ENCODE results near the gene WDR91. TPM values are rescaled to one million over a fixed set of nuclear protein-coding genes. Genes with fewer than 3 reads are reported as not detected.

The WDR91 gene
- total RNA-seq, 3 donors from 2014 or later = 17.9 to 20.1 (median 19.7) TPM

- no peak overlapping the region for H3K4me3 Mint-ChIP-seq
- DNase-seq = no peak
- ATAC-seq = no peak
- peaks cover 71% of the 10 kb centered on the region for H3K36me3 Mint-ChIP-seq (ENCODE audit: insufficient read depth)
- H3K4me1 Mint-ChIP-seq (ENCODE audit: low read depth) = peaks cover 6% of the 10 kb centered on the region
- no peaks in the 10 kb centered on the region for H3K27me3 Mint-ChIP-seq (ENCODE audit: low read depth)
- H3K9me3 Mint-ChIP-seq = no peaks in the 10 kb centered on the region
These were observed 14.0 kb downstream of the WDR91 start for GRCh38 chr7:135197343-135197742.

- peaks cover 66% of the 10 kb centered on the region for H3K36me3 Mint-ChIP-seq (ENCODE audit: insufficient read depth)
- no peaks in the 10 kb centered on the region for H3K9me3 Mint-ChIP-seq
- no peak overlapping the region for H3K4me3 Mint-ChIP-seq
- ATAC-seq (no peak), DNase-seq (no peak)
- no peaks in the 10 kb centered on the region for H3K27me3 Mint-ChIP-seq (ENCODE audit: low read depth)
- no peaks in the 10 kb centered on the region for H3K4me1 Mint-ChIP-seq (ENCODE audit: low read depth)
These were observed 15.2 kb downstream of the WDR91 start for GRCh38 chr7:135195968-135196629.

- Mint-ChIP-seq H3K27me3 (ENCODE audit: low read depth) (no peaks in the 10 kb centered on the region), H3K4me1 (ENCODE audit: low read depth) (no peaks in the 10 kb centered on the region), H3K9me3 (no peaks in the 10 kb centered on the region), H3K4me3 (no peak overlapping the region), H3K36me3 (ENCODE audit: insufficient read depth) (peaks cover 68% of the 10 kb centered on the region)
- ATAC-seq = no peak
- no peak for DNase-seq
These were observed 16.2 kb downstream of the WDR91 start for GRCh38 chr7:135195156-135195555.

GRCh38 chr7:135194494-135195095, 16.7 kb downstream of the WDR91 start:
- H3K4me3 Mint-ChIP-seq = no peak overlapping the region
- peaks cover 68% of the 10 kb centered on the region for H3K36me3 Mint-ChIP-seq (ENCODE audit: insufficient read depth)
- no peaks in the 10 kb centered on the region for H3K4me1 Mint-ChIP-seq (ENCODE audit: low read depth)
- ATAC-seq = no peak
- no peaks in the 10 kb centered on the region for H3K27me3 Mint-ChIP-seq (ENCODE audit: low read depth)
- no peak for DNase-seq
- H3K9me3 Mint-ChIP-seq = no peaks in the 10 kb centered on the region

GRCh38 chr7:135193615-135194081, 17.7 kb downstream of the WDR91 start:
- Mint-ChIP-seq H3K4me3 (no peak overlapping the region), H3K4me1 (ENCODE audit: low read depth) (no peaks in the 10 kb centered on the region), H3K27me3 (ENCODE audit: low read depth) (no peaks in the 10 kb centered on the region), H3K9me3 (no peaks in the 10 kb centered on the region), H3K36me3 (ENCODE audit: insufficient read depth) (peaks cover 72% of the 10 kb centered on the region)
- ATAC-seq (no peak), DNase-seq (no peak)

- Mint-ChIP-seq H3K4me3 (no peak overlapping the region), H3K27me3 (ENCODE audit: low read depth) (no peaks in the 10 kb centered on the region), H3K9me3 (no peaks in the 10 kb centered on the region), H3K4me1 (ENCODE audit: low read depth) (no peaks in the 10 kb centered on the region), H3K36me3 (ENCODE audit: insufficient read depth) (peaks cover 70% of the 10 kb centered on the region)
- no peak for DNase-seq
- ATAC-seq = no peak
These were observed 18.3 kb downstream of the WDR91 start for GRCh38 chr7:135192914-135193536.

GRCh38 chr7:135190703-135191102, 20.6 kb downstream of the WDR91 start:
- ATAC-seq (no peak), DNase-seq (no peak)
- no peaks in the 10 kb centered on the region for H3K27me3 Mint-ChIP-seq (ENCODE audit: low read depth)
- no peaks in the 10 kb centered on the region for H3K4me1 Mint-ChIP-seq (ENCODE audit: low read depth)
- no peaks in the 10 kb centered on the region for H3K9me3 Mint-ChIP-seq
- no peak overlapping the region for H3K4me3 Mint-ChIP-seq
- peaks cover 70% of the 10 kb centered on the region for H3K36me3 Mint-ChIP-seq (ENCODE audit: insufficient read depth)

- peaks cover 69% of the 10 kb centered on the region for H3K36me3 Mint-ChIP-seq (ENCODE audit: insufficient read depth)
- H3K27me3 Mint-ChIP-seq (ENCODE audit: low read depth) = no peaks in the 10 kb centered on the region
- no peak for DNase-seq
- no peaks in the 10 kb centered on the region for H3K4me1 Mint-ChIP-seq (ENCODE audit: low read depth)
- no peaks in the 10 kb centered on the region for H3K9me3 Mint-ChIP-seq
- no peak overlapping the region for H3K4me3 Mint-ChIP-seq
- ATAC-seq = no peak
These were observed 21.4 kb downstream of the WDR91 start for GRCh38 chr7:135189961-135190360.

- H3K4me1 Mint-ChIP-seq (ENCODE audit: low read depth) = no peaks in the 10 kb centered on the region
- no peaks in the 10 kb centered on the region for H3K27me3 Mint-ChIP-seq (ENCODE audit: low read depth)
- H3K4me3 Mint-ChIP-seq = no peak overlapping the region
- ATAC-seq (no peak), DNase-seq (no peak)
- H3K36me3 Mint-ChIP-seq (ENCODE audit: insufficient read depth) = peaks cover 67% of the 10 kb centered on the region
- peaks cover under 1% of the 10 kb centered on the region for H3K9me3 Mint-ChIP-seq
These were observed 22.1 kb downstream of the WDR91 start for GRCh38 chr7:135189221-135189662.

- DNase-seq = no peak
- peaks cover 8% of the 10 kb centered on the region for H3K9me3 Mint-ChIP-seq
These were observed 22.9 kb downstream of the WDR91 start for GRCh38 chr7:135188298-135188984.

GRCh38 chr7:135186841-135187253, 24.5 kb downstream of the WDR91 start:
- Mint-ChIP-seq H3K27me3 (ENCODE audit: low read depth) (no peaks in the 10 kb centered on the region), H3K36me3 (ENCODE audit: insufficient read depth) (peaks cover 72% of the 10 kb centered on the region), H3K4me1 (ENCODE audit: low read depth) (no peaks in the 10 kb centered on the region), H3K9me3 (peaks cover 15% of the 10 kb centered on the region), H3K4me3 (no peak overlapping the region)
- ATAC-seq = peak in 1 of 2 donors; percentile 52
- no peak for DNase-seq

More at GRCh38 chr7:135188298-135188984, 22.9 kb downstream of the WDR91 start:
- Mint-ChIP-seq H3K36me3 (ENCODE audit: insufficient read depth) (peaks cover 66% of the 10 kb centered on the region), H3K4me3 (no peak overlapping the region), H3K27me3 (ENCODE audit: low read depth) (no peaks in the 10 kb centered on the region), H3K4me1 (ENCODE audit: low read depth) (no peaks in the 10 kb centered on the region)
- ATAC-seq = no peak

GRCh38 chr7:135186261-135186540, 25.1 kb downstream of the WDR91 start:
- peaks cover 73% of the 10 kb centered on the region for H3K36me3 Mint-ChIP-seq (ENCODE audit: insufficient read depth)
- H3K9me3 Mint-ChIP-seq = peaks cover 21% of the 10 kb centered on the region
- no peaks in the 10 kb centered on the region for H3K27me3 Mint-ChIP-seq (ENCODE audit: low read depth)
- H3K4me1 Mint-ChIP-seq (ENCODE audit: low read depth) = no peaks in the 10 kb centered on the region
- no peak overlapping the region for H3K4me3 Mint-ChIP-seq
- no peak for DNase-seq
- no peak for ATAC-seq

GRCh38 chr7:135185471-135186260, 25.7 kb downstream of the WDR91 start:
- peaks cover 25% of the 10 kb centered on the region for H3K9me3 Mint-ChIP-seq
- no peaks in the 10 kb centered on the region for H3K27me3 Mint-ChIP-seq (ENCODE audit: low read depth)
- no peak for ATAC-seq
- no peak overlapping the region for H3K4me3 Mint-ChIP-seq
- no peak for DNase-seq
- no peaks in the 10 kb centered on the region for H3K4me1 Mint-ChIP-seq (ENCODE audit: low read depth)
- H3K36me3 Mint-ChIP-seq (ENCODE audit: insufficient read depth) = peaks cover 71% of the 10 kb centered on the region

GRCh38 chr7:135184254-135184841, 27.0 kb downstream of the WDR91 start:
- no peaks in the 10 kb centered on the region for H3K4me1 Mint-ChIP-seq (ENCODE audit: low read depth)
- ATAC-seq (no peak), DNase-seq (no peak)
- no peaks in the 10 kb centered on the region for H3K27me3 Mint-ChIP-seq (ENCODE audit: low read depth)
- H3K36me3 Mint-ChIP-seq (ENCODE audit: insufficient read depth) = peaks cover 67% of the 10 kb centered on the region
- H3K9me3 Mint-ChIP-seq = peaks cover 25% of the 10 kb centered on the region
- H3K4me3 Mint-ChIP-seq = peak overlapping the region; percentile 33

Measured in activated T-cell treated with anti-CD3 and anti-CD28 coated beads, Interleukin-2, amount 50 U/mL, for 4 hours (primary cell).